NCI-H1930 (cell line): ENCODE measurements around the gene MCM10.

Source experiments
- DNase-seq, 2 experiments: peaks; one replicate each; lab custom pipeline; 2025; lab: John Stamatoyannopoulos, UW

The MCM10 gene

GRCh38 chr10:13165177-13165576, 3.8 kb downstream of the MCM10 start:
- DNase-seq: no peak

- no peak for DNase-seq
Measured at GRCh38 chr10:13167568-13167967, 6.2 kb downstream of the MCM10 start.

- peak; percentile 3 to 22 for DNase-seq
Measured at GRCh38 chr10:13168781-13169180, 7.4 kb downstream of the MCM10 start.

GRCh38 chr10:13173616-13174015, 12.3 kb downstream of the MCM10 start:
- DNase-seq: no peak

GRCh38 chr10:13180788-13181187, 19.4 kb downstream of the MCM10 start:
- DNase-seq: no peak

DNA sequence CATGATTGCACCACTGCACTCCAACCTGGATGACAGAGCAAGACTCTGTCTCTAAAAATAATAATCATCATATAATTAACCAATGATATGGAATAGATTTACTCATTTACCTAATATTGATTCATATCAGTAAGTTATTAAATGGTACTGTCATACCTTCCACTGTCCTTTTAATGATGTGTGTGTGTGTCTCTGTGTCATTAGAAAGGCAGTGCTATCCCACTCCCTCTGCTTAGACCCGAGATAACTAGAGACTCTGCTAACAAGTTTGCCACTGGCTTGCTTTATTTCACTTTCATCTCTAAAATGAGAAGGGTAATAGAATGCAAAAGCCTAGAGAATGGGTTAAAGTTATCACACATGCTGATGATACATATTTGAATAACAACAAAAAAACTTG, 21.1 kb downstream of the MCM10 start:
- DNase-seq: no peak

DNA sequence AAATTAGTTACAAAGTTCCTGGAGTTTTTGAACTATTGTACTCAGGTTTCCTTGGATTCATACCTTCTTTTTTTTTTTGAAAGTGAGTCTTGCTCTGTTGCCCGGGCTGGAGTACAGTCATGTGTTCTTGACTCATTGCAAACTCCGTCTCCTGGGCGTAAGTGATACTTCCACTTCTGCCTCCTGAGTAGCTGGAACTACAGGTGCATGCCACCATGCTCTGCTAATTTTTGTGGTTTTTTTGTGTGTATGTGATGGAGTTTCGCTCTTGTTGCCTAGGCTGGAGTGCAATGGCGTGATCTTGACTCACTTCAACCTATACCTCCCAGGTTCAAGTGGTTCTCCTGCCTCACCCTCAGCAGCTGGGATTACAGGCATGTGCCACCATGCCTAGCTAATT, 22.3 kb downstream of the MCM10 start:
- no peak for DNase-seq

DNA sequence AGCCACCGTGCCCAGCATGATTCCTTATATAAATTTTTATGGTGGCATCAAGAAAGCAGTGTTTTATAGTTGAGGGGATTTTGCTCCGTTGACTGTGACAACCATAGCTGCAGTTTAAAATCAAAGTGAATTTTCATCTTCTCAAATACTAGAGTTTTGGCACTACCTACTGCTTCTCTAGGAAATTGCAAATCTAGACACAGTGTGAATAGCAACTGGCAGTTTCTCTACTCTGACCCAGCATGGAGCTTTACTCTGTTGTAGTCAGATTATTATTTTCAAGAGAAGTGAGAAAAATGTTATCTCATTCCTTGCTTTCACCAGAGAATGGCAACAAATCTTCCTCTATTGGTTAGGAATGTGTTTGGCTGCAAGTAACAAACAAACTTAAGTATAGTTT, 22.9 kb downstream of the MCM10 start:
- DNase-seq: no peak

DNA sequence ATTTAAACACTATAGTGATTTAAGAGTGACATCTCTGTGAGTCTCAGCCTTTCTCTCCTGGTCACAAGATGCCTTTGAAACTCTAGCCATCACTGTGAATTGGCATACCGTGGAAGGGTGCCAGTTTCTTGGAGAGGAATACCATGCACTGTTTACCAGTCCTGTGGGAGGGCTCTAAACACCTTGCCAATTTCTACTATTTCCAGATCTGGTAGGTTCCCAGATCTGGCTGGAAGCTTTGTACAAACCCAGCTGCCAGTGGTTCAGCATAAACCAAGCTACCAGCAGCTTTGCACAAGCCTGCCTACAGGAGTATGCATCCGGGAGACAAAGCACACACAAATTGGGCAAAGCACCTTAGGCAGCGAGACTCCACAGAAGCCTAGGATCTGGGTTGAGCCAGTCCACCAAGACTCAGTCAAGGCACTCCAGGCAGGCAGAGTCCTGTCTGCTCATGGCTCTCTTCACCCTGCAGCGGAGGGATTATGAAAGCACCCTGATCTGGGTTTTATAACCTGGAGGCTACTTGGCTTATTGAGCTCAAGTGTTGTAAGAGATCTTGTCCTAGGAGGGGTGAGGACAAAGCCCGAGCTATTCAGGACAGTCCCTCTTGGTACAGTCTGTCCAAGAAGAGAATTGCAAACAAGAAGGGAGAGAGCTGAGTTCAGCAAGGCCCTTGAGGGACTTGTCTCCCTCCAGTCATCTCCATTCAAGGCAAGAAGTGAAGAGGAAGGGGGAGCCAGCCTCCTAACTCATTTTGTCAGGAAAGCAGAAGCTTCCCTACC, 23.6 kb downstream of the MCM10 start:
- no peak for DNase-seq

GRCh38 chr10:13187135-13187534, 25.8 kb downstream of the MCM10 start:
- DNase-seq: no peak

- DNase-seq: no peak
Measured at GRCh38 chr10:13188593-13188992, 27.2 kb downstream of the MCM10 start.

GRCh38 chr10:13189961-13190360, 28.6 kb downstream of the MCM10 start:
- DNase-seq: no peak

DNA sequence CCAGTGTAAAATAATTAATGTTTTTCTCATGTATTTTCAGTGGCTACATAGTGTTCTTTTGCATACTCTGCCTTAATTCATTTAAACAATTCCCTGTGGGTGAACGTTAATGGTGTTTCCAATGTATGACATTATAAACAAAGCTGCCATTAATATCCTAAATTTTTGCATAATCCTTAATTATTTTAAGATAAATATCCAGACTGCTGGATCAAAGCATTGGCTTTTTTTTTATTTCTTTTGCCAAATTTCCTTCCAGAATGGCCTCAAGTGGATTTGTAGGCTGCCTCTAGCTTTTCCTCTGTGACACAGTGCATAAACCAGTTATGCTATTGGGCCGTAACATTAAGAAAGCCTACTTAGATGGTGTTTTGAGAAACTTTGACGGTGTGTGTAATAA, 29.5 kb downstream of the MCM10 start:
- no peak for DNase-seq

DNA sequence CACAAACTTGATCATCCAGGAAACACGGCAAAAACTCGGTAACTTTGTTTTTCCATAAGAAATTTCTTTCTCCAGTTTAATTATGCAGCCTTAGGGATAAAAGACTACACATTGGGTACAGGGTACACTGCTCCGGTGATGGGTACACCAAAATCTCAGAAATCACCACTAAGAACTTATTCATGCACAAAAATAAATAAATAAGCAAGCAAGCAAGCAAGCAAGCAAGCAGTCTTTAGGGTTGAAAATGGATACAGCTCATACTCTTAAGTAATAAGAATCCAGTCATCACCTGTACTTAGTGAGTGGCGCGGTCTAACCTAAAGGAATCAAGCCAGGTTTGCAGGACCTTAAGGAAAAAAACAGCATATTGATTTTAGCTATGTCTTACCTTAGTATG, 30.0 kb downstream of the MCM10 start:
- no peak for DNase-seq

DNA sequence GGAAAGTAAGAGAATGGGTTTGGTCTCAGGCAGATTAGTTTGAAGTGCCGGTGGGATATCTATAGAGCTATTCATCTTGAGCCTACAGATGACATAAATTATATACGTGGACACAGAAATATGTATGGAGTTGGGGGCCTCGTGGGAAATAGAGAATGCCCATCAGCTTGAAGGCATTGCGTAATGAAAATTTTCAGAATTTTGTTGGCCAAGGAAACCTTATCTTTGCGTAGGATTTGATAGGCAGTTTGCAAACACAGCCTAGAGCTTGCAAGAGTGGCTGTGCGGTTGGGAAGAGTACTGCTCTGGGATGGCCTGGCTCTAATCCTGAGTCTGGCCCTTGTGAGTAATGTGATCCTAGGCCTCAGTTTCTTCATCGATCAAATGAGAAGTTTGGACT, 32.3 kb downstream of the MCM10 start:
- no peak for DNase-seq

DNA sequence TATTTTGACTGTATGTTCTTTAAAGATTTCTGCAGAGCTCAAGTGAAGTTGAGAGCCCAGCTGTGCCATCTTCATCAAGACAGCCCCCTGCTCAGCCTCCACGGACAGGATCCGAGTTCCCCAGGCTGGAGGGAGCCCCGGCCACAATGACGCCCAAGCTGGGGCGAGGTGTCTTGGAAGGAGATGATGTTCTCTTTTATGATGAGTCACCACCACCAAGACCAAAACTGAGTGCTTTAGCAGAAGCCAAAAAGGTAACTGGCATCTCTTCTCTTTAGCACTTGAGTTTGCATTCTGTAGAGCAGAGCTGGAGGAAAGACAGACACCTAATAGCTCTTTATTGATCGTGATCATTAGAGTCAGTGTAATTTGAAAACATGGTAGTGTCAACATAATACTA, 33.7 kb downstream of the MCM10 start:
- no peak for DNase-seq

DNA sequence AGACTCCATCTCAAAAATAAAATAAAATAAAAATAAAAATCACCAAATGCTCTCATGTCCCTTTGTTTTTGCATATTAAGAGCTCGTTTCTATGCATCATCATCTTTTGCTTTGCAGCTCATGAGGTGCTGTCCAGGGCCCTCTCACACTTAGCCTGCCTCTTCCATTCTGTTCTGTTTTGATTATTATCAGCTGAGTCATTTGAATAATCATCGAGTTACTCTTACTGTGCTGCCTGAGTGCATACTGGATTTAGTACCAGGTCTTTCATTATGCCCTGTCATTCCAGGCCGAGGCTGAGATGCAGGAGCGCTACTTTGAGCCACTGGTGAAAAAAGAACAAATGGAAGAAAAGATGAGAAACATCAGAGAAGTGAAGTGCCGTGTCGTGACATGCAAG, 39.8 kb downstream of the MCM10 start:
- DNase-seq: no peak

GRCh38 chr10:13206091-13206490, 44.7 kb downstream of the MCM10 start:
- no peak for DNase-seq

- DNase-seq: no peak
Measured at GRCh38 chr10:13206546-13207443, 45.4 kb downstream of the MCM10 start.

DNA sequence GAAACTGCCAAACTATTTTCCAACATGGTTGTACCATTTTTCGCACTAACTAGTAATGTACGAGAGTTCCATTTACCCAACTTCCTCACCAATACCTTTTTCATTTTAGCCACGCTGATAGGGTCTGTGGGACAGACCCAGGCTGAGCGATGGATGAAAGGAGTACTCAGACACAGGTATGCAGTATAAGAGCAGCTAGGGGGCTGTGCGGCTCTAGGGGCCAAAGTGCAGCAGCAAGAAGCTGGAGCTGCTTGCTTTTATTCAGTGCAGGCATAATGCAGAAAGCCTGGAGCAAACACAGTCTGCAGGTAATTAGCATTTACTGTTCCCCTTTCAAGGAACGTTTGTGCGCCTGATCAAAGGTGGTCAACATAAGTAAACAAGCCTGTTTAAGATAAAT, 51.8 kb downstream of the MCM10 start:
- no peak for DNase-seq

DNA sequence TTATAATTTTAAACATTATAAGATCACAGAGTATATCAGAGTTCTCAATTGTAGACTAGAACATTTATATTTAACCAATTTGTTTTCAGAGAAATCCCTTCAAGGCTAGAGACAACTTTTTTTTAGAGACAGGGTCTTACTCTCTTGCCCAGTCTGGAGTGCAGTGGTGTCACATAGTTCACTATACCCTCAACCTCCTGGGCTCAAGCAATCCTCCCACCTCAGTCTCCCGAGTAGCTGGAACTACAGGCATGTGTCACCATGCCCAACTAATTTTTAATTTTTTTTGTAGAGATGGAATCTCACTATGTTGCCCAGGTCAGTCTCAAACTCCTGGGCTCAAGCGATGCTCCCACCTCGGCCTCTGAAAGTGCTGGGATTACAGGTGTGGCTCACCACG, 57.5 kb downstream of the MCM10 start:
- DNase-seq: no peak

DNA sequence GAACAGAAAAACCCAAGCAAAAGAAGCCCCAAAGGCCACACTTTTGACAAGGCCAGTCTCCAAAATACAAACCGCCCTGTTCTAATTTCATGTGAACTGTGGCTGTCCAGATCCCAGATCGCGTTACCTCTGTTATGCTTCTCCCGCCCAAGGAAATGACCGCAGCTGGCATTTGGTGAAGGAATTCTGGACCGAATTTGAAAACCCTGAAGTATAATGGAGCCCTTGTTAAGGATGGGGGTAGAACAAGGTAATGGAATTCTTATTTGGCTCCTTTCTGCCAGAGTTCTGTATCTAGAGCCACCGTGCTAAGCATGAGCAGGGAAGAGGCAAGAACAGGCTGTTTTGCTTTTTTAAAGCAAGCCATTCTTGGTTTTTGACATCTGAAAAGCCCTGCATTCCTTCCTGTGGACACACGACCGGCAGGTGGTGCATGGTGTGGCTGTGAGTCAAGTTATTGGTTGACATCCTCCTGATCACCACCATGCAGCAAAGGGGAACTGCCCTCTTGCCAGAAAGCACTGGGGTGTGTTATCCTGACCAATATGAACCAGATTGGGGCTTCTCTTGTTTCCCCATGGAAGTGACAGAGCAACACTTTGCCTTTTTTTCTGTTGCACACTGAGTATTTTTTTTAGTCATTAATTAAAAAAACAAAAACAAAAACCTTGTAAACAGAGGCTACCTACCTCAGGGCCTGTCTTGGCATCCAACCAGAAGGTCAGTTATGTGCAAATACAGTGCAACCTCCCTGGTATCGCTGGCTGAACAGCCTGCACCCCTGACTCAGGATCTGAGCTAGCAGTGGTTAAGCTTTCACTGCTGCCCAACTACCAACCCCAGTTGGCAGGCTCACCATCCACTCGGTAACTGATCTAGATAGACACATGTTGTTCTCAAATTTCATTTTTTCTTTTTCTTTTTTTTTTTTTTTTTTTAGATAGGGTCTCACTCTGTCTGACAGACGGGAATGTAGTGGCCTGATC, 58.6 kb downstream of the MCM10 start:
- no peak for DNase-seq
